Measurements from ENCODE around the gene MYBPH.

MYBPH gene

DNA sequence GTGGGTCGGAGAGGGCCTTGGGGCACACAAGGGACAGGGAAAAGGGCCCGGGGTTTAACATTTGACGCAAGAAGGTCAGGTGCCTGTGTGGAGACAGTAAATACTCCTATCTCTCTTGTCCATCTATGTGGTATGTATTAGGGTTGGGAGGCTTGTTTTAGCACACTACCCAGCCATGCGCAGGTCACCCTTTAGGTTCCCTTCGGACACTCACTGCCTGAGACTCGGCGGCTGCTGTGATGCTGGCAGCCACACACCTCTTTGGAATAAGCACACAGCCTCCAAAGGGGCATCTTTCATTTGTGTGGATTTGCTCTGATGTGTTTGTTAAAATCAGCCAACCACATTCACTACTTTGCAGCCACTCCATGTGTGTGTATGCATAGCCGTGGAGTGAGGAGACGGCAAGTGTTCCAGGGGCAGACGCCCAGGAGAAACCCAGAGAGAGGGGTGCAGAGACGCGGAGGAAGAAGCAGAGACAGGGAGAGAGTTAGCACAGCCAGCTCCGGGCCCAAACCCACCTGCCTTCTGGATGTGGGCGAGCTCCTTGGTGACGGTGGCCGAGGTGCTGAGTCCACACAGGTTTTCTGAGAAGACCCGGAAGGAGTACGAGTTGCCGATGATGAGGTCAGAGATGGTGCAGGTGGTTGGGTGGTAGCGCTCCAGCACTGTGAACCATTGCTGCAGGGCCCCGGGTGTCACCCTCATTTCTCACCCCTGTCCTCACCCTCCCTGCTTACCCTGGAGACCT, 5.7 kb downstream of the MYBPH start:
- Histone ChIP-seq H3K9me3 (ENCODE audit: control insufficient read depth, insufficient read depth, low read length) (no peaks in the 10 kb centered on the region), H3K9ac (ENCODE audit: low read depth, low read length) (no peak overlapping the region), H3K4me1 (ENCODE audit: insufficient read depth, low read length) (peaks cover 4% of the 10 kb centered on the region; the same call in 1 of the 2 replicates), H3K36me3 (ENCODE audit: insufficient read depth, low read length) (no peaks in the 10 kb centered on the region)

DNA sequence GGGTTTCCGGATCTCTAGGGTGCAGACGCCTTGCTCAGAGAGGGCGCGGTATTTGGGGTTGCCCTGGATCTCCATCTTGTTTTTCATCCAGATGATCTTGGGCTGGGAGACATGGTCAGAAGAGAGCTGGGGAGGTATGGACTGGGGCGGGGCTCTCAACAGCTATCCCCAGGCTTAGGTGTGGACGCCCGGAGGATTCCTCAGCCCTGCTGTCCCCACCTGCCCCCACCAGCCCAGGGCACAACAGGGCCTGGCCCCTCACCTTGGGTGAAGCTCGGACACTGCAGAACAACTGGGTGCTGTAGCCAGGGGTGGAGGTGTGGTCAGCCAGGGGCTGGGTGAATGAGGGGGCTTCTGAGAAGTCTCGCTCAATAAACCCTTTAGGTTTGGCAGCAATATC, 6.6 kb downstream of the MYBPH start:
- H3K9ac ChIP-seq (ENCODE audit: low read depth, low read length) = no peak overlapping the region
- no peaks in the 10 kb centered on the region for H3K36me3 ChIP-seq (ENCODE audit: insufficient read depth, low read length)
- no peaks in the 10 kb centered on the region for H3K9me3 ChIP-seq (ENCODE audit: control insufficient read depth, insufficient read depth, low read length)
- H3K4me1 ChIP-seq (ENCODE audit: insufficient read depth, low read length) = peaks cover 4% of the 10 kb centered on the region; the same call in 1 of the 2 replicates

DNA sequence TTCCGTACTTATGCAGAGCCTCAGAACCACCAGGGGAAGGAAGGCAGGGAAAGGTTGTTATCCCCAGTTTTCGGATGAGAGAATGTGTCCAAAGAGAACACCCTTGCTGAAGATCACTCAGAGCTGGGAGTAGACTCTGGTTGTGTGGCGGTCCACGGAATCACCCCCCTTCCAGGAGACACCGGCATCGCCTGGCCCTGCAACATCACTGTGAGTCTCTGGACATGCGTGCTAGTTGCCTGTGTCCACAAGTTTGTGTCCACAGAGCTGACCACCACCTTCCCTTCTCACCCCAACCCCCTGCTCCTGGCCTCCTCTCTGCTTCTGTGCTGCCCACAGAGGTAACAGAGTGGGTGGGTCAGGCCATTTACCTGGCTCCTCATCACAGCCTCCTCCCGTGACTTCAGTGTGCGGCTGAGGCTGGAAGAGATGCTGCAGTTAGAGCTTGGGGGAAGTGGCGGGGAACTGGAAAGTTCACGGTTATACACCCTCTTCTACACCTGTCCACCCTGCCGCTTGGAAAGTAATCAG, 7.3 kb downstream of the MYBPH start:
- H3K9ac ChIP-seq (ENCODE audit: low read depth, low read length) = no peak overlapping the region
- H3K36me3 ChIP-seq (ENCODE audit: insufficient read depth, low read length) = no peaks in the 10 kb centered on the region
- H3K4me1 ChIP-seq (ENCODE audit: insufficient read depth, low read length) = peaks cover 4% of the 10 kb centered on the region; the same call in 1 of the 2 replicates
- H3K9me3 ChIP-seq (ENCODE audit: control insufficient read depth, insufficient read depth, low read length) = no peaks in the 10 kb centered on the region

DNA sequence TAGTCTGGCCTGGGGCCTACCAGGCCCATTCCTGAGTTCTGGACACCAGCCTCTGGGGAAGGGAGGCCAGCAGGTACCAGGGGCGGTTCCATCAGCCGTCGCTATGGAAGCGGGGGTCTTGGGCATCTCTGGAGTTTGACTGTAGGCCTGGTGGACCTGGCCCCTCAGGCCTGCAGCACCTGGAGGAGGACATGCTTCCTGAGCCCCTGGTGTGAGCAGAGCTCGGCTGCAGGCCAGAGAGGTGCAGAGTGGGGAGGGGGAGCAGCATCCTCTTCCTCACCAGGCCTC, 7.8 kb downstream of the MYBPH start:
- no peak overlapping the region for H3K9ac ChIP-seq (ENCODE audit: low read depth, low read length)
- H3K36me3 ChIP-seq (ENCODE audit: insufficient read depth, low read length) = no peaks in the 10 kb centered on the region
- peaks cover 4% of the 10 kb centered on the region; the same call in 1 of the 2 replicates for H3K4me1 ChIP-seq (ENCODE audit: insufficient read depth, low read length)
- no peaks in the 10 kb centered on the region for H3K9me3 ChIP-seq (ENCODE audit: control insufficient read depth, insufficient read depth, low read length)

DNA sequence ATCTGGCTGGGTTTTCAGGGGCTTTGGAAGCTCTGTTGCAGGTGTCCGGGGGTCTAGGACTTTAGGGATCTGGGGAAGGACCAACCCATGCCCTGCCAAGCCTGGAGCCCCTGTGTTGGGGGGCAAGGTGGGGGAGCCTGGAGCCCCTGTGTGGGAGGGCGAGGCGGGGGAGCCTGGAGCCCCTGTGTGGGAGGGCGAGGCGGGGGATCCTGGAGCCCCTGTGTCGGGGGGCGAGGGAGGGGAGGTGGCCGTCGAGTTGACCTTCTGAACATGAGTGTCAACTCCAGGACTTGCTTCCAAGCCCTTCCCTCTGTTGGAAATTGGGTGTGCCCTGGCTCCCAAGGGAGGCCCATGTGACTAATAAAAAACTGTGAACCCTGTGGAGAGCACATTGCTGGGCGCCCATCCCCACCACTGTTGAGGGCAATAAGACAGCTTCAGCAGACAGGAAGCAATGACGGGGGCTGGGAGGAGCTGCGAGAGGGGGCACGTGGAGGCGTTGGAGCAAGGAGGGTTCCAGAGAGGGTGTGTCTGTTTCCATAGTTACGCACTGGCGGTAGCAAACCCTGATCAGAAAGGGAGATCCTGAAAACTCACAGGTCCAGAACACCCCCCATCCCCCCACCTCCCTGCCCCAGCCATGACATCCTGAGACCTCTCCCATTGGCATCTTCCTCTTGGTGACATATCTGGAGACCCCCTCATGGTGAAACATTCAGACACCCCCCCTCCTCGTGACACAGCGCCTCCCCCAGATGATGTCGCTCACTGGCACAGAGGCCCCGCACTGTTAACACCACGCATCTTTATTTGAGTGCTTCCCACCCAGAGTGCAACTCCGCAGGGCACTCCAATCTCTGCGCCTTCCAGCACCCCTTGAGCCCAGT, 8.4 kb downstream of the MYBPH start:
- no peaks in the 10 kb centered on the region; the same call in 1 of the 2 replicates for H3K4me1 ChIP-seq (ENCODE audit: insufficient read depth, low read length)
- H3K9me3 ChIP-seq (ENCODE audit: control insufficient read depth, insufficient read depth, low read length) = no peaks in the 10 kb centered on the region
- no peaks in the 10 kb centered on the region for H3K36me3 ChIP-seq (ENCODE audit: insufficient read depth, low read length)
- no peak overlapping the region for H3K9ac ChIP-seq (ENCODE audit: low read depth, low read length)

DNA sequence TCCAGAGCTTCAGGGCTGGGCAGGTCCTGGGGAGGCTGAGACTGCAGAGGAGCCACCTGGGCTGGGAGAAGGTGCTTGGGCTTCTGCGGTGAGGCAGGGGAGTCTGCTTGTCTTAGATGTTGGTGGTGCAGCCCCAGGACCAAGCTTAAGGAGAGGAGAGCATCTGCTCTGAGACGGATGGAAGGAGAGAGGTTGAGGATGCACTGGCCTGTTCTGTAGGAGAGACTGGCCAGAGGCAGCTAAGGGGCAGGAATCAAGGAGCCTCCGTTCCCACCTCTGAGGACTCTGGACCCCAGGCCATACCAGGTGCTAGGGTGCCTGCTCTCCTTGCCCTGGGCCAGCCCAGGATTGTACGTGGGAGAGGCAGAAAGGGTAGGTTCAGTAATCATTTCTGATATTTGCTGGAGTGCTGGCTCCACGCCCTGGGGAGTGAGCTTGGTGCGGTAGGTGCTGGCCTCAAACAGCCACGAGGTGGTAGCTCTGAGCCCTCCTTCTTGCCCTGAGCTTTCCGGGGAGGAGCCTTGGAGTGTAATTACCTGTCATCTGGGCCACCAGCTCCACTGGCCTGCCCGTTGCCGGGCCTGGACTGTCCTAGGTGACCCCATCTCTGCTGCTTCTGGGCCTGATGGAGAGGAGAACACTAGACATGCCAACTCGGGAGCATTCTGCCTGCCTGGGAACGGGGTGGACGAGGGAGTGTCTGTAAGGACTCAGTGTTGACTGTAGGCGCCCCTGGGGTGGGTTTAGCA, 9.3 kb downstream of the MYBPH start:
- Histone ChIP-seq H3K9me3 (ENCODE audit: control insufficient read depth, insufficient read depth, low read length) (no peaks in the 10 kb centered on the region), H3K9ac (ENCODE audit: low read depth, low read length) (no peak overlapping the region), H3K36me3 (ENCODE audit: insufficient read depth, low read length) (no peaks in the 10 kb centered on the region), H3K4me1 (ENCODE audit: insufficient read depth, low read length) (no peaks in the 10 kb centered on the region)

DNA sequence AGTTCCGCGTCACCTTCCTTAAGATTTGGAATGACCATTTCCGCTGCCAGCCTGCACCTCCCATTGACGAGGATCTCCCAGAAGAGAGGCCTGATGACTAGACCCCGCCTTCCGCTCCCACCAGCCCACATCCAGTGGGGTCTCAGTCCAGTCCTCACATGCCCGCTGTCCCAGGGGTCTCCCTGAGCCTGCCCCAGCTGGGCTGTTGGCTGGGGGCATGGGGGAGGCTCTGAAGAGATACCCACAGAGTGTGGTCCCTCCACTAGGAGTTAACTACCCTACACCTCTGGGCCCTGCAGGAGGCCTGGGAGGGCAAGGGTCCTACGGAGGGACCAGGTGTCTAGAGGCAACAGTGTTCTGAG, 9.8 kb downstream of the MYBPH start:
- no peak overlapping the region for H3K9ac ChIP-seq (ENCODE audit: low read depth, low read length)
- no peaks in the 10 kb centered on the region for H3K4me1 ChIP-seq (ENCODE audit: insufficient read depth, low read length)
- no peaks in the 10 kb centered on the region for H3K36me3 ChIP-seq (ENCODE audit: insufficient read depth, low read length)
- H3K9me3 ChIP-seq (ENCODE audit: control insufficient read depth, insufficient read depth, low read length) = no peaks in the 10 kb centered on the region

DNA sequence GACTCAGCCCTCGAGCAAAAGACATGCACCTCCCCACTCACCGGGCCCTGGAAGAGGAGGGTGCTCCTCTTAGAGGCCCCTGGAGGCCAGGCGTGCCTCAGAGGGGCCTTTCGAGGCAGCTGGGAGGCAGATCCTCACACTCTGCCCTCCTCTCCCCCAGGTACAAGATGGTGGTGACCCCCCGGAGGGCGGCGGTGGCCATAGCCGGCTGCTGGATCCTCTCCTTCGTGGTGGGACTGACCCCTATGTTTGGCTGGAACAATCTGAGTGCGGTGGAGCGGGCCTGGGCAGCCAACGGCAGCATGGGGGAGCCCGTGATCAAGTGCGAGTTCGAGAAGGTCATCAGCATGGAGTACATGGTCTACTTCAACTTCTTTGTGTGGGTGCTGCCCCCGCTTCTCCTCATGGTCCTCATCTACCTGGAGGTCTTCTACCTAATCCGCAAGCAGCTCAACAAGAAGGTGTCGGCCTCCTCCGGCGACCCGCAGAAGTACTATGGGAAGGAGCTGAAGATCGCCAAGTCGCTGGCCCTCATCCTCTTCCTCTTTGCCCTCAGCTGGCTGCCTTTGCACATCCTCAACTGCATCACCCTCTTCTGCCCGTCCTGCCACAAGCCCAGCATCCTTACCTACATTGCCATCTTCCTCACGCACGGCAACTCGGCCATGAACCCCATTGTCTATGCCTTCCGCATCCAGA, 10.4 kb downstream of the MYBPH start:
- no peaks in the 10 kb centered on the region for H3K4me1 ChIP-seq (ENCODE audit: insufficient read depth, low read length)
- no peaks in the 10 kb centered on the region for H3K9me3 ChIP-seq (ENCODE audit: control insufficient read depth, insufficient read depth, low read length)
- no peaks in the 10 kb centered on the region for H3K36me3 ChIP-seq (ENCODE audit: insufficient read depth, low read length)
- H3K9ac ChIP-seq (ENCODE audit: low read depth, low read length) = no peak overlapping the region

DNA sequence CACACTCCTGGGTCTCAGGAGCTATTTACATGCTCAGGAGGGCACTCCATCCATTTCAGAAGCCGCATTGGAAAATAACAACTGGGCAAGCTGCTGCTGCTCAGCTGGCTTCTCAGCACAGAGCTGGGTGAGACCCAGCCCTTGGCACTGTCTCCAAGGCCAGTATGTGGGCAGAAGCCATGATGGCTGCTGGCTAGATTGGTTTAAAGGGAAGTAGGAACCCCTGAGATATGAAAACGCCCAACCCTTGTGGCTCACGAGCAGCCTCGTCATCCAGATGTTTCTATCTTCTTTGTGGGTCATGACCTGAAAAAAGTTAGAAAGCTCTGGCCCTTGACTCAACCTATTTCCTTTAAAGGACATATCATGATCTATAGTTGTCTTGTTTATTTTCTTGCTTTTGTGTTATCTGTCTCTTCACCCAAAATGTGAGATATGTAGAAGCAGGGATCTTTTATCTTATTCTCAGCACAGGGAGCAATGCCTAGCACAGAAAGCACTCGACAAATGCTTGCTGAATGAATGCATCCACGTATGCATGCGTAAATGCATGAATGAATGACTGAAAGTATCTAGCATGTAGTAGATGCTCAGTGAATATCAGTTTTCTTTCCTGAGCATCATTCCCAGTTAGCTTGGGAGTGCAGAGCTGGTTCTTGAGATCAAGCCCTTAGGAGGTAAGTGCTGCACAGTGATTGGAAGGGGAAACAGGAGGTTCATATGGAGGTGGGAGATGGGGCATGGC, 11.6 kb downstream of the MYBPH start:
- Histone ChIP-seq H3K4me1 (ENCODE audit: insufficient read depth, low read length) (no peaks in the 10 kb centered on the region), H3K9me3 (ENCODE audit: control insufficient read depth, insufficient read depth, low read length) (no peaks in the 10 kb centered on the region)

DNA sequence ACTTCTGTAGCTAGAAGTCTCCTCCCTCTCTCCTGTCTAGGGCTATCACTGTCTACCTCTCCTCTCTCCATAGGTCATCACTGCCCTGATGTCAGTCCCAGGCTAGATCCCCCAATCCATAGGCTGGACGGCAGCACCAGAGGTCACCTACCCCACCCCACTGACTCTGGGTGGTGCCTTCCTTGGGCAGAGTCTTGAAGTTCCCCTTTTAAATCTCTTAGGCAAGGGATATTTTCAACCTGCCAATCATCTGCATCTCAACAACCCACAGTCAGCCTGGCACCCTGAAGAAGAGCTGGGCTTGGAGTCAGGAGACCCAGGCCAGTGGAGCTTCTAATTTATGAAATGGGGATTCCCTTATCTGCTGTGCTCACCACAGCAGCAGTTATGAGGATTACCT, 13.2 kb downstream of the MYBPH start:
- no peak overlapping the region for H3K9ac ChIP-seq (ENCODE audit: low read depth, low read length)
- no peaks in the 10 kb centered on the region for H3K36me3 ChIP-seq (ENCODE audit: insufficient read depth, low read length)
- H3K9me3 ChIP-seq (ENCODE audit: control insufficient read depth, insufficient read depth, low read length) = peaks cover 2% of the 10 kb centered on the region; the same call in 1 of the 2 replicates
- H3K4me1 ChIP-seq (ENCODE audit: insufficient read depth, low read length) = no peaks in the 10 kb centered on the region

More for the DNA sequence above, 11.6 kb downstream of the MYBPH start:
- Histone ChIP-seq H3K36me3 (ENCODE audit: insufficient read depth, low read length) (no peaks in the 10 kb centered on the region), H3K9ac (ENCODE audit: low read depth, low read length) (no peak overlapping the region)

DNA sequence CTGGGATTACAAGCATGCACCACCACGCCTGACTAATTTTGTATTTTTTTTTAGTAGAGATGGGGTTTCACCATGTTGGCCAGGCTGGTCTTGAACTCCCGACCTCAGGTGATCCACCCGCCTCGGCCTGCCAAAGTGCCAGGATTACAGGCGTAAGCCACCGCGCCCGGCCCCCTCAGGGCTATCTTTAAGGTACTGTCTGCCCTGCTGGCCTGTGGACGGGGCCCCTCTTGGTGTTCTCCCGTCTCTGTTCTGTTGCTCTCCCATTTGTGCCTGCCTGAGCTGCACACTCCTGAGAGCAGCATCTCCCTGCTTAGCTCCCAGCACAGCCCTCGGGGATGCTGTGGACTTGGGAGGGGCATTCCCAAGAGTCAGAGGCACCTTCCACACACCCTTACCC, 13.9 kb downstream of the MYBPH start:
- no peak overlapping the region for H3K9ac ChIP-seq (ENCODE audit: low read depth, low read length)
- H3K36me3 ChIP-seq (ENCODE audit: insufficient read depth, low read length) = no peaks in the 10 kb centered on the region
- H3K9me3 ChIP-seq (ENCODE audit: control insufficient read depth, insufficient read depth, low read length) = peaks cover 2% of the 10 kb centered on the region; the same call in 1 of the 2 replicates
- H3K4me1 ChIP-seq (ENCODE audit: insufficient read depth, low read length) = no peaks in the 10 kb centered on the region

DNA sequence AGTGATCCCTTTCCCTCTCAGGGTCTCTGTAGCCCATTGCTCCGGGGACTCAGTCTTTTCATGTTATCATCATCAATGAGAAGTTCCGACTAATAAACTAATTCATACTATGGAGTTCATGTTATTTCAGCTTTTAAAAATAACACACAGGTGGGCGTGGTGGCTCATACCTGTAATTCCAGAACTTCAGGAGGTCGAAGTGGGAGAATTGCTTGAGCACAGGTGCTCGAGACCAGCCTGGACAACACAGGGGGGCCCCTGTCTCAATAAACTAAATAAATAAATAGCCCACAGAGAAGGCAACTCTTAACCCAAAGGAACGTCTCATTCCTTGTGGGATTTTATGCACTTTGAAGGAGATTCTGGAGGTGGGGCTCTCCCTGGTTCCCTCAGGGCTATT, 14.5 kb downstream of the MYBPH start:
- Histone ChIP-seq H3K4me1 (ENCODE audit: insufficient read depth, low read length) (no peaks in the 10 kb centered on the region), H3K36me3 (ENCODE audit: insufficient read depth, low read length) (no peaks in the 10 kb centered on the region), H3K9ac (ENCODE audit: low read depth, low read length) (no peak overlapping the region), H3K9me3 (ENCODE audit: control insufficient read depth, insufficient read depth, low read length) (peaks cover 2% of the 10 kb centered on the region; the same call in 1 of the 2 replicates)

DNA sequence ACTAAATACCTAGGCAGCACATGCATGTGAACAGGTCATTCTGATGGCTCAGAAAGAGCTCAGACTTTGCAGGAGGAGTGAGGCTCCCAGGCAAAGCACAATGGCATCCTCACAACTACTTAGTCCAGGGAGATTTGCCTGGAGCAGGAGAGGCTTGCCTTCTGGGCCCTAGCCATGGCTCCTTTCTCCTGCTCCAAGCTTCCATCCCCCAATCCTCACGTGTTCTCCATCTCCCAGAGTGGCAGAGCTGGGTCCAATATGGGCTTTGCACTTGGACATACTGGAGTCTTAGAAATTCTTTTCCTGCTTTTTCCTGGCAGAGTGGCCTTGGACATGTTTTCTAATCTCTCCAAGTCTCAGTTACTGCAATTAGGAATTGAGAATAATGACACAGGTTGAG, 15.8 kb downstream of the MYBPH start:
- peaks cover 2% of the 10 kb centered on the region; the same call in 1 of the 2 replicates for H3K9me3 ChIP-seq (ENCODE audit: control insufficient read depth, insufficient read depth, low read length)
- no peaks in the 10 kb centered on the region; the same call in 1 of the 2 replicates for H3K4me1 ChIP-seq (ENCODE audit: insufficient read depth, low read length)
- H3K36me3 ChIP-seq (ENCODE audit: insufficient read depth, low read length) = no peaks in the 10 kb centered on the region
- no peak overlapping the region for H3K9ac ChIP-seq (ENCODE audit: low read depth, low read length)
